IPS-20b (cell line): ENCODE data around the gene SLC6A20.

Experiments
- H3K27ac ChIP-seq: one replicate; pipeline ENCODE4 v1.5.1; 2013; ENCODE audit warnings: low read length
- H3K27me3 ChIP-seq: 2 replicates; pipeline ENCODE4 v1.6.1; 2013; ENCODE audit warnings: mild to moderate bottlenecking, low read length, inconsistent platforms; ENCODE audit not compliant: insufficient read depth
- H3K36me3 ChIP-seq: 2 replicates; pipeline ENCODE4 v1.6.1; 2013; ENCODE audit warnings: low read depth, mild to moderate bottlenecking, inconsistent platforms, low read length, moderate library complexity; ENCODE audit not compliant: insufficient read depth
- H3K4me1 ChIP-seq: 2 replicates; pipeline ENCODE4 v1.6.1; 2013; ENCODE audit warnings: mild to moderate bottlenecking, control low read depth, inconsistent platforms, low read length, moderate library complexity; ENCODE audit not compliant: insufficient read depth
- H3K4me3 ChIP-seq: 2 replicates; pipeline ENCODE4 v1.5.1; 2013; ENCODE audit warnings: mild to moderate bottlenecking, low read length, inconsistent platforms
- H3K9ac ChIP-seq: 2 replicates; pipeline ENCODE4 v1.6.1; 2013; ENCODE audit warnings: low read depth, mild to moderate bottlenecking, inconsistent platforms, low read length, moderate library complexity
- H3K9me3 ChIP-seq: 2 replicates; pipeline ENCODE4 v1.6.1; 2013; ENCODE audit warnings: mild to moderate bottlenecking, low read depth, low read length, inconsistent platforms; ENCODE audit not compliant: insufficient read depth

SLC6A20 gene

GRCh38 chr3:45776301-45776595 lies 20.1 kb downstream of the SLC6A20 start:
- no peaks in the 10 kb centered on the region for H3K27me3 ChIP-seq
- H3K9me3 ChIP-seq = no peaks in the 10 kb centered on the region
- H3K4me1 ChIP-seq = no peaks in the 10 kb centered on the region
- H3K36me3 ChIP-seq = no peaks in the 10 kb centered on the region
- H3K9ac ChIP-seq = no peak overlapping the region
- H3K4me3 ChIP-seq = no peak overlapping the region
- H3K27ac ChIP-seq = no peak overlapping the region

- Histone ChIP-seq H3K27ac (no peak overlapping the region), H3K36me3 (no peaks in the 10 kb centered on the region), H3K27me3 (no peaks in the 10 kb centered on the region), H3K4me3 (no peak overlapping the region), H3K9me3 (no peaks in the 10 kb centered on the region), H3K9ac (no peak overlapping the region), H3K4me1 (no peaks in the 10 kb centered on the region)
These were observed 20.6 kb downstream of the SLC6A20 start for GRCh38 chr3:45775571-45776300.

GRCh38 chr3:45774581-45775521 lies 21.5 kb downstream of the SLC6A20 start:
- H3K4me1 ChIP-seq = no peaks in the 10 kb centered on the region
- H3K27me3 ChIP-seq = no peaks in the 10 kb centered on the region
- H3K36me3 ChIP-seq = no peaks in the 10 kb centered on the region
- no peak overlapping the region for H3K9ac ChIP-seq
- no peak overlapping the region for H3K27ac ChIP-seq
- H3K9me3 ChIP-seq = no peaks in the 10 kb centered on the region
- H3K4me3 ChIP-seq = no peak overlapping the region

GRCh38 chr3:45773714-45774449 lies 22.5 kb downstream of the SLC6A20 start:
- H3K4me1 ChIP-seq = no peaks in the 10 kb centered on the region
- H3K4me3 ChIP-seq = no peak overlapping the region
- no peaks in the 10 kb centered on the region for H3K27me3 ChIP-seq
- H3K9me3 ChIP-seq = no peaks in the 10 kb centered on the region
- no peaks in the 10 kb centered on the region for H3K36me3 ChIP-seq
- no peak overlapping the region for H3K9ac ChIP-seq
- no peak overlapping the region for H3K27ac ChIP-seq

- Histone ChIP-seq H3K36me3 (no peaks in the 10 kb centered on the region), H3K9ac (no peak overlapping the region), H3K4me1 (no peaks in the 10 kb centered on the region), H3K27me3 (no peaks in the 10 kb centered on the region), H3K27ac (no peak overlapping the region), H3K4me3 (no peak overlapping the region), H3K9me3 (no peaks in the 10 kb centered on the region)
These were observed 23.3 kb downstream of the SLC6A20 start for GRCh38 chr3:45773072-45773471.

- H3K36me3 ChIP-seq = no peaks in the 10 kb centered on the region
- no peak overlapping the region for H3K4me3 ChIP-seq
- H3K27me3 ChIP-seq = no peaks in the 10 kb centered on the region
- peaks cover 2% of the 10 kb centered on the region; the same call in 1 of the 2 replicates for H3K9me3 ChIP-seq
- no peak overlapping the region for H3K9ac ChIP-seq
- no peak overlapping the region for H3K27ac ChIP-seq
- no peaks in the 10 kb centered on the region for H3K4me1 ChIP-seq
These were observed 23.8 kb downstream of the SLC6A20 start for GRCh38 chr3:45772341-45773035.

GRCh38 chr3:45771831-45772230 lies 24.5 kb downstream of the SLC6A20 start:
- Histone ChIP-seq H3K9me3 (peaks cover 4% of the 10 kb centered on the region; the same call in 1 of the 2 replicates), H3K27ac (no peak overlapping the region), H3K36me3 (no peaks in the 10 kb centered on the region), H3K27me3 (no peaks in the 10 kb centered on the region), H3K4me3 (no peak overlapping the region), H3K4me1 (no peaks in the 10 kb centered on the region), H3K9ac (no peak overlapping the region)

- H3K27ac ChIP-seq = no peak overlapping the region
- H3K4me1 ChIP-seq = no peaks in the 10 kb centered on the region
- no peak overlapping the region for H3K9ac ChIP-seq
- H3K4me3 ChIP-seq = no peak overlapping the region
- H3K27me3 ChIP-seq = no peaks in the 10 kb centered on the region
- H3K9me3 ChIP-seq = peaks cover 4% of the 10 kb centered on the region; the same call in 1 of the 2 replicates
- no peaks in the 10 kb centered on the region for H3K36me3 ChIP-seq
These were observed 25.1 kb downstream of the SLC6A20 start for GRCh38 chr3:45771166-45771775.

- H3K36me3 ChIP-seq = no peaks in the 10 kb centered on the region
- H3K9ac ChIP-seq = no peak overlapping the region
- H3K4me3 ChIP-seq = no peak overlapping the region
- no peaks in the 10 kb centered on the region for H3K4me1 ChIP-seq
- H3K27me3 ChIP-seq = no peaks in the 10 kb centered on the region
- H3K27ac ChIP-seq = no peak overlapping the region
- H3K9me3 ChIP-seq = peaks cover 4% of the 10 kb centered on the region; the same call in 1 of the 2 replicates
These were observed 30.4 kb downstream of the SLC6A20 start for GRCh38 chr3:45765958-45766357.

GRCh38 chr3:45765266-45765851 lies 31.0 kb downstream of the SLC6A20 start:
- no peaks in the 10 kb centered on the region for H3K36me3 ChIP-seq
- peaks cover 3% of the 10 kb centered on the region; the same call in 1 of the 2 replicates for H3K4me1 ChIP-seq
- peaks cover 4% of the 10 kb centered on the region; the same call in 1 of the 2 replicates for H3K9me3 ChIP-seq
- H3K27me3 ChIP-seq = no peaks in the 10 kb centered on the region
- no peak overlapping the region for H3K4me3 ChIP-seq
- no peak overlapping the region for H3K27ac ChIP-seq
- no peak overlapping the region for H3K9ac ChIP-seq
